Neural progenitor cell (in vitro differentiated cells): ENCODE results near the gene HNRNPA1. TPM values are rescaled to one million over a fixed set of nuclear protein-coding genes. Genes with fewer than 3 reads are reported as not detected.

Source experiments
- DNase-seq: peaks from one replicate; pipeline ENCODE4 v3.0.0-alpha.2; 2016; ENCODE audit warnings: low spot score
- H2AFZ ChIP-seq: fragments of 200-600 bp; sonication (generic); replicated peaks from 2 replicates; pipeline ENCODE4 v1.6.1; 2016; ENCODE audit warnings: antibody characterized with exemption
- H3F3A ChIP-seq: fragments of 200-600 bp; sonication (generic); 2 replicates; pipeline ENCODE4 v1.6.1; 2016; ENCODE audit warnings: antibody characterized with exemption, low read depth
- H3K27ac ChIP-seq: fragments of 200-600 bp; sonication (generic); 2 replicates; pipeline ENCODE4 v1.5.1; 2016; ENCODE audit warnings: mild to moderate bottlenecking
- H3K27me3 ChIP-seq: fragments of 200-600 bp; sonication (generic); 2 replicates; pipeline ENCODE4 v1.6.1; 2016; ENCODE audit warnings: mild to moderate bottlenecking, moderate library complexity
- H3K36me3 ChIP-seq: fragments of 200-600 bp; sonication (generic); 2 replicates; pipeline ENCODE4 v1.5.1; 2016
- H3K4me1 ChIP-seq: fragments of 200-600 bp; sonication (generic); 2 replicates; pipeline ENCODE4 v1.6.1; 2016; ENCODE audit warnings: mixed run types
- H3K4me2 ChIP-seq: fragments of 200-600 bp; sonication (generic); 2 replicates; pipeline ENCODE4 v1.6.1; 2016
- H3K4me3 ChIP-seq: fragments of 200-600 bp; sonication (generic); 2 replicates; pipeline ENCODE4 v1.5.1; 2016
- H3K79me2 ChIP-seq: fragments of 200-600 bp; sonication (generic); 2 replicates; pipeline ENCODE4 v1.6.1; 2016; ENCODE audit warnings: low read depth
- H3K9ac ChIP-seq: fragments of 200-600 bp; sonication (generic); 2 replicates; pipeline ENCODE4 v1.6.1; 2016
- H3K9me3 ChIP-seq: fragments of 200-600 bp; sonication (generic); 2 replicates; pipeline ENCODE4 v1.5.1; 2016; ENCODE audit warnings: low read depth
- H4K20me1 ChIP-seq: fragments of 200-600 bp; sonication (generic); 2 replicates; pipeline ENCODE4 v1.6.1; 2016; ENCODE audit warnings: low read depth
- H3K27ac Mint-ChIP-seq: 3 replicates; pipeline ENCODE4 v1.8.0; 2021; ENCODE audit warnings: mixed read lengths
- H3K27me3 Mint-ChIP-seq: 2 replicates; pipeline ENCODE4 v1.8.0; 2022; ENCODE audit warnings: low read depth, mild to moderate bottlenecking, inconsistent platforms, moderate library complexity, mixed read lengths; ENCODE audit not compliant: insufficient read depth
- H3K36me3 Mint-ChIP-seq: 3 replicates; pipeline ENCODE4 v1.8.0; 2021; ENCODE audit warnings: mixed read lengths
- H3K4me1 Mint-ChIP-seq: 3 replicates; pipeline ENCODE4 v1.8.0; 2021; ENCODE audit warnings: mixed read lengths
- H3K4me3 Mint-ChIP-seq: 3 replicates; pipeline ENCODE4 v1.8.0; 2021; ENCODE audit warnings: mild to moderate bottlenecking, moderate library complexity, mixed read lengths
- H3K9me3 Mint-ChIP-seq: 3 replicates; pipeline ENCODE4 v1.8.0; 2020; ENCODE audit warnings: mixed read lengths
- CTCF ChIP-seq: fragments of 200-600 bp; sonication (generic); IDR thresholded peaks from 2 replicates; pipeline ENCODE4 v1.5.1; 2017; ENCODE audit warnings: antibody characterized with exemption, mild to moderate bottlenecking
- EZH2 ChIP-seq: fragments of 200-600 bp; sonication (generic); IDR thresholded peaks from 2 replicates; pipeline ENCODE4 v1.6.1; 2017; ENCODE audit warnings: antibody characterized with exemption, mild to moderate bottlenecking, moderate library complexity
- EZH2phosphoT487 ChIP-seq: fragments of 200-600 bp; sonication (generic); IDR thresholded peaks from 2 replicates; pipeline ENCODE4 v1.6.1; 2017; ENCODE audit warnings: antibody characterized with exemption
- total RNA-seq: library from RNA; depleted of rRNA; stranded (reverse); fragments of >200 nt; gene quantifications from 2 replicates; pipeline ENCODE4 v1.2.3, GENCODE V29; 2015; ENCODE audit warnings: low replicate concordance

Gene HNRNPA1
- total RNA-seq, 1 donor from 2014 or later = 2,341 TPM

- peak overlapping the region; percentile 37 for H3K4me3 ChIP-seq
- H3K4me1 Mint-ChIP-seq = peaks cover 52% of the 10 kb centered on the region
- TF ChIP-seq EZH2phosphoT487 = no peak
- TF ChIP-seq EZH2 = no peak
- no peak for TF ChIP-seq CTCF
These were observed 23.2 kb upstream of the HNRNPA1 start for GRCh38 chr12:54257332-54257731.

GRCh38 chr12:54258201-54258681, 22.3 kb upstream of the HNRNPA1 start:
- H3K27me3 ChIP-seq = no peaks in the 10 kb centered on the region
- H3K27ac Mint-ChIP-seq = peak overlapping the region; percentile 98
- H3K79me2 ChIP-seq = peaks cover 90% of the 10 kb centered on the region
- peak; percentile 42 for DNase-seq
- H2AFZ ChIP-seq = no peak overlapping the region
- no peaks in the 10 kb centered on the region for H3K9me3 ChIP-seq
- peak overlapping the region; percentile 82 for H3K4me3 Mint-ChIP-seq
- H3K27ac ChIP-seq = peak overlapping the region; percentile 88
- peak overlapping the region; percentile 71 for H3K4me2 ChIP-seq
- peaks cover 2% of the 10 kb centered on the region for H3K27me3 Mint-ChIP-seq
- TF ChIP-seq CTCF (no peak), EZH2phosphoT487 (no peak), EZH2 (no peak)
- H3K4me1 ChIP-seq = peaks cover 71% of the 10 kb centered on the region
- H3K36me3 ChIP-seq = peaks cover 24% of the 10 kb centered on the region
- no peaks in the 10 kb centered on the region for H3K9me3 Mint-ChIP-seq
- peak overlapping the region; percentile 61 for H3K9ac ChIP-seq
- peaks cover 5% of the 10 kb centered on the region for H4K20me1 ChIP-seq
- peak overlapping the region; percentile 37 for H3K4me3 ChIP-seq
- H3F3A ChIP-seq = peaks cover 90% of the 10 kb centered on the region
- peaks cover 21% of the 10 kb centered on the region for H3K36me3 Mint-ChIP-seq
- H3K4me1 Mint-ChIP-seq = peaks cover 61% of the 10 kb centered on the region

More at GRCh38 chr12:54257332-54257731, 23.2 kb upstream of the HNRNPA1 start:
- Histone ChIP-seq H3K79me2 (peaks cover 90% of the 10 kb centered on the region), H3K36me3 (peaks cover 32% of the 10 kb centered on the region), H2AFZ (no peak overlapping the region), H3F3A (peaks cover 89% of the 10 kb centered on the region), H4K20me1 (peaks cover 5% of the 10 kb centered on the region), H3K27ac (peak overlapping the region; percentile 88), H3K4me1 (peaks cover 62% of the 10 kb centered on the region), H3K27me3 (no peaks in the 10 kb centered on the region), H3K4me2 (peak overlapping the region; percentile 71), H3K9me3 (no peaks in the 10 kb centered on the region), H3K9ac (peak overlapping the region; percentile 61)
- DNase-seq = no peak
- Mint-ChIP-seq H3K4me3 (peak overlapping the region; percentile 82), H3K27me3 (peaks cover 6% of the 10 kb centered on the region), H3K9me3 (no peaks in the 10 kb centered on the region), H3K36me3 (peaks cover 25% of the 10 kb centered on the region), H3K27ac (peak overlapping the region; percentile 98)

- no peak overlapping the region for H3K9ac ChIP-seq
- no peaks in the 10 kb centered on the region for H3K9me3 ChIP-seq
- H3K4me1 Mint-ChIP-seq = peaks cover 69% of the 10 kb centered on the region
- H3K27me3 Mint-ChIP-seq = peaks cover 5% of the 10 kb centered on the region
- peak overlapping the region; percentile 37 for H3K4me3 ChIP-seq
- H4K20me1 ChIP-seq = no peaks in the 10 kb centered on the region
- H3F3A ChIP-seq = peaks cover 91% of the 10 kb centered on the region
- H3K79me2 ChIP-seq = peaks cover 90% of the 10 kb centered on the region
- H3K36me3 ChIP-seq = peaks cover 23% of the 10 kb centered on the region
- peaks cover 21% of the 10 kb centered on the region for H3K36me3 Mint-ChIP-seq
- no peak for TF ChIP-seq EZH2
- no peak for TF ChIP-seq EZH2phosphoT487
- TF ChIP-seq CTCF = no peak
- H2AFZ ChIP-seq = no peak overlapping the region
- peak overlapping the region; percentile 88 for H3K27ac ChIP-seq
- H3K27me3 ChIP-seq = no peaks in the 10 kb centered on the region
- H3K27ac Mint-ChIP-seq = peak overlapping the region; percentile 98
- H3K9me3 Mint-ChIP-seq = peaks cover 2% of the 10 kb centered on the region
- peaks cover 72% of the 10 kb centered on the region for H3K4me1 ChIP-seq
- peak; percentile 99 for DNase-seq
- peak overlapping the region; percentile 71 for H3K4me2 ChIP-seq
- H3K4me3 Mint-ChIP-seq = peak overlapping the region; percentile 82
These were observed 21.1 kb upstream of the HNRNPA1 start for GRCh38 chr12:54259194-54260011.
